GM15510 (cell line): ENCODE results near the gene MATN1.

Experiments
- POLR2A ChIP-seq: IDR thresholded peaks from 3 replicates; pipeline ENCODE4 v1.6.1; 2011; ENCODE audit warnings: borderline replicate concordance; ENCODE audit not compliant: insufficient read length; ENCODE audit errors: extremely low read depth

The MATN1 gene

DNA sequence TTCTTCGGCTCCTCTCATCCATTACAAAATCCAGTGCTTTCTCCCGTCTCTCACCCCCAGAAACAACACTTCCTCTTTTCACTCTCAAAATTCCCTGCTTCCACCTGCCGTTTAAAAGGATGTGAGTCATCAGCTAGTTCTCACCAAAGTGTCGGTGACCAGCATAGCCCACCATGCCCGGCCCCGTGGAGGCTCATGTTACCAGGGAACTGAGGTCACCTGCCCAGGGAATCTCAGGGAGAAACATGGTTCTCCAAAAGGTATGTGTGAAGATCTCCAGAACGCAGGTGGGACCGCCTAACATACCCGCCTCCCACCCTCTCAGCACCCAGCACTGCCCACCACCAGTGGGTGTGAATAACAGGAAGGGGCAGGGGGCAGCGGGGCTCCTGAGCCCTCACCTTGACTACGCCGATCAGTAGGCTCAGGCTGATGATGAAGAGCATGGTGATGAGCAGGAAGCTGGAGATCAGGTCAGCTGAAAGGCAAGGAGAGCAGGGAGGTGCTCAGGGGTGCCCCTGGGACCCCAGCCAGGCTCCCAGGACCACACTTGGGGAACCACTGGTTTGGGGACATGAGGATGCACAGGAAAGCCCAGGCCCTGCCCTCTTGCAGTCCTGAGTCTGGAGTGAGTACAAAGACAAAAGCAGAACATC is 18.0 kb upstream of the MATN1 start:
- TF ChIP-seq POLR2A, result no peak

DNA sequence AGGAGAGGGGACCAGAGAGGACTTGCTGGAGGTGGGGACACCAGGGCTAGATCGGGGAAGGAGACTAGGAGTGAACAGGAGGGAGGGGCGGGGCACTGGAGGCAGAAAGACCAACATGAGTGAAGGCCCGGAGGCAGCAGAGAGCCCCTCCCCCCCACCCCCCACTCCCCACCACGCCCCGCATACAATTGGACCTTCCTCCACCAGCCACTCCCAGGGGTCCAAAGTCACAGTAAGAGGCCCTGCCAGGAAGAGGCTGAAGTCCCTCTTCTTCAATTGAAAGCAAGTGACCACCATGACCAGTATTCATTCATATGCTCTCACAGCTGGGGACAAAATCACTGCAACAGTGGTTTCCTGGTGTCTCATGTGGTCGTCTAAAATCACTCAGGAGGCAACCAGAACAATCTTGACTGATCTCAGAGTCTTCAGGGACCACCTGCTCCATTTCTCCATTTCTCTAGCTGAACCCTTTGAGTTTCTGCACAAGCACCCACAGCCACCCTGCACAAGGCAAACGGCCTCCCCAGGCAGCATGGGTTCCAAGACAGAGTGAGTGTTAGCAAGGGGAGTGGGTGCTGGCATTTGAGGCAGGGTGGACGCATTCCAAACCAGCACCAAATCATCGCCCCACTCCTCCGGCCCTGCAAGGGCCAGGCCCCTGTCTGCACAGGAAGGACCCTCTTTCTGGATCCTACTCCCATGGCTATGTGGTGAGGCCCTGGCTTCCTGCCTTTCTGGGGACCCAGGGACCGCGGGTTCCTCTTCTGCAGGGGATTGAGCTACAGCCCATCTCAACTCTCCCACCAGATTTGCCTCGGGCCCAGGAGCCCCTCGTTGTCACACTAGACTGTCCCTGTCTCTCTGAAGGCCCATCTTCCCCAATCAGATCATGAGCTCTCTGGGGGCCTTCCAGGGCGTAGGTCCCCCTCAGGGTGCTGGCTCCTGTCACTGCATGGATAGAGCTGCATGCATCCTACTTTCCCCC is 17.2 kb upstream of the MATN1 start:
- TF ChIP-seq POLR2A, result peak; percentile 20

DNA sequence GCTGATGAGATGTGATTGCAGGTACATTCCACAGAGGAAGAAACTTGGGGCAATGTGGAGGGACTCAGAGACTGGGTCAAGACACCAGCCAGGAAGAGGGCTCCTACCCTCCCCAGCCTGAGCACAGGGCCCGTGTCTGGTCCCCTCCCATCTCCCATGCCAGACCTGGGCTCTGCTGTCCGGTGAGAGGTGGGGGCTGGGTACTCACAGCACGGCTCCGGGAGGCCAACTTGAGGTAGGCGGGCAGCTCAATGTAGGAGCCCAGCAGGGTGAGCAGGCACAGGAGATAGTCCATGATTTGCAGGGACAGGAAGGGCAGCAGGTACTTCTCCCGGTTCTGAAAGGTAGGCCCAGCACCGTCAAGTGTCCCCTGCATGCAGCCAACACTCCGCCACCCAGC is 16.2 kb upstream of the MATN1 start:
- TF ChIP-seq POLR2A, result no peak

DNA sequence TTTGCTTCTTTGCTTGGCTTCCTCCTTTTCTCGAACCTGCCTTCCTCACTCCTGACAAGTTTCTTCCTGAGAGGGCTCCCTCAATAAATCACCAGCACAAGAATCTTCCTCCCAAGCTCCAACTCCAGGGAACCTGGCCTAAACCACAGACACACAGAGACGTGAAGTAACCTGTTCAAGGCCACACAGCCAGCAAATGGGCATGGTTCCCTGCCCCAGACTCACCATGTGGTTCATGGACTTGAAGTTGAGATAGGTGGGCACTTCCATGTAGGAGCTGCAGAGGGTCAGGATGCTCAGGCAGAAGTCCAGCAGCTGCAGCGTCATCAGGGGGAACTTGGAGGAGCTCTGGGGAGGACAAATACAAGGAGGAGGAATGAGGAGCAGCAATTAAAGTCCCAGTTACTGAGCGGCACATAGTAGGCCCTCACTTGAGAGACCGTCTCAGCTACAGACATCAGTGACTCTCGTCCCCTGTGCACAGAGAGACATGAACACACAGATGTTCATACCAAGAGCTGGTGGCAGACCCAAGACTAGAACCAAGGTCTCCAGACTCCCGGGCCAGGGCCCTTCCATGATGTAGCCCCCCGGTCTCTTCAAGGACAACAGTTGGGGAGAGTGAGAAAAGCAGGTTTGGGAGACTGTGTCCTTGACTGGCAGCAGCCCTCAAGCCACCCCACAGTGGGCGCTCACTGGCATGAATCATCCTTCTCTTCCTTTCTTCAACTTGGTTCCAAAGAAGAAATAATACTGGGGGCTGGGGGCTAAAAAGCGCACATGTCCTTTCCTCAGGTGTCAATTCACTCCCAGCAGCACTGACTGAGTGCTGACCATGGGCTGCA is 15.6 kb upstream of the MATN1 start:
- peak; percentile 14 for TF ChIP-seq POLR2A

DNA sequence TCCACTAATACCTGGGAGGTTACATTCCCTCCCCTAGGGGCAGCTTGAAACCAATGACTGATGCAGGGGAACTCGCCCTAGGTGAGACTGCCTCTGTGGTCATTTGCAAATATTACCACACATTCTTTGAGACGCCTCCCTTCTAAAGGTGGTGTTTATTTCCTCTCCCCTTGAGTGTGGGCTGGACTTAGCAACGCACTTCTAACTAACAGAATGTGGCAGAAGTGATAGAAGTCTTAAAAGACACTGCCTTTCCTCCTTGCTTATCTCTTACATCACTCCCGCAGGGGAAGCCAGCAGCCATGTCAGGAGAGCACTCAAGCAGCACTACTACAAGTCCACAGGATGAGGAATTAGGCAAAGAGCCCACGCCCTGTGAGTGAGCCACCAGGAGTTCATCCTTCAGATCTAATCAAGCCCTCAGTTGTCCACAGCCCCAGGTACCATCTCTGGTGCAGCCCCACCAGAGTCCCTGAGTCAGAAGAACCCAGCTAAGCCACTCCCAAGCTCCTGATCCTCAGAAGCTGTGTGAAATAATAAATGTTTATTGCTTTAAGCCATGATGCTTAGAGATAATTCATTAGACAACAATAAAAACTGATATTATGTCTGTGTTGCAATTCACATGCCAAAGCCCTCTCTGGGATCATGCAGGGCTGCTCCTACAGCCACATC is 14.8 kb upstream of the MATN1 start:
- peak; percentile 7 for TF ChIP-seq POLR2A

DNA sequence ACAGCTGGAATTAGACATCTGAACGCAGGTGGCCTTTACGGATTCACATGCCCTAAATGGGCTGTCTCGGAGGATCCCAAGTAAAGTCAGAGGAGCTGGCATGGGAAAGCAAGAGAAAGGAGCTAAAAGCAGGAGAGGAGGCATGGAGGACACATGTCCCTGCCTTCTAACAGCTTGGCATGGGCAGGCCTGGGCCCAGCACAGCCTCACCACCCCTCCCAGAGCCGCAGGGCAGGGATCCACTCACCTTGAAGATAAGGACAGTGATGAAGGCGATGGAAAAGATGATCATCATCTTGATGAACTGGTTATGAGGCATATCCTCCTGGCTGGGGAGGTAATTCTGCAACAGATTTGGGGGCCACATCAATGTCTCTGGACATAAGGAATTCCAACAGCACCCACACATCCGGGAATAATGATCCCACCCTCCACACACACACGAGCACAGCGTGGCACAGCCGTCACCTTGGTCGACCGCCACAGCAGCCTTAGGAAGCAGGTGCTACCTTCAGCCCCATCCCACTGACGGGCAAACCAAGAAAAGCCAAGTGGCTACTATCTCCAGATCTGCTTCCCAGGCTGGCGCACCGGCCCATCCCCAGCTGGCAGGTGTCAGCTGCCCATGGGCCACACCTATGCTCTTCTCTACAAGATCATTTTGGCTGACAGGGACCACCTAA is 14.1 kb upstream of the MATN1 start:
- peak; percentile 10 for TF ChIP-seq POLR2A

DNA sequence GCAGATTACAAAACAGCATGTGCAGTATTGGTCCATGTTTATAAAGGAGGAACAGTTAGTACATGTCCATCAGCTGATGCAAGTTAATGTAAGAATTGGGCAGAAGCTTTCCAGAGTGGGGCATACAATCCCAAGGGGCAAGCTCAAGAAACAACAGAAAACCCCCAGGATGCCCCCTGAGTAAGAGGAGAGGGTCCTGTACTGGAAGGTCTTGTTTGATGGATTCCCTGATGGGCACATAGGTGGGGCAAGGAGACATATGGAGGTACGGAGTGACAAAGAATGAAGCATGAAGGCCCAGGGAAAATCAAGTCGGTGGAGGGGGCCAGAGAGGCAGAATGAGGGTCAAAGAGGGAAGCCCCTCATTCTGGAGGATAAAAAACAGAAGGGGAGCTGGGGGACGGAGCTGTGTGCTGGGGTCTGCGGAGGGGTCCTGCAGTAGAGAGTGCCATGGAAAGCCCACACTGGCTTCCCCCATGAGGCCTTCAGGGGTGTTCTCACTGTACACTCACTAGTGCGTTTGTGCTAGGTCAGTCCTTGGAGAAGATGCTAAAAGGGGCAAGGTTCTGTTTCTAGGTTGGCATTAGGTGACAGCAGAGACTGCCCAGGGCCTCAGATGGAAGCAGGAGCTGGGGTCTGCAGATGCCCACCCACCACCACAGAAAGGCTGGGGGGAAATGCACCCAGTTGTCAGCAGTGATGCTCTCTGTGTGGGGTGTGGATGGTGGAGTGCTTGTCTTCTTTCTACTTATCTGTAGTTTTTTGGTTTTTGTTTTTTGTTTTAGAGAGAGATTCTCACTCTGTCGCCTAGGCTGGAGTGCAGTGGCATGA is 12.5 kb upstream of the MATN1 start:
- TF ChIP-seq POLR2A, result no peak

DNA sequence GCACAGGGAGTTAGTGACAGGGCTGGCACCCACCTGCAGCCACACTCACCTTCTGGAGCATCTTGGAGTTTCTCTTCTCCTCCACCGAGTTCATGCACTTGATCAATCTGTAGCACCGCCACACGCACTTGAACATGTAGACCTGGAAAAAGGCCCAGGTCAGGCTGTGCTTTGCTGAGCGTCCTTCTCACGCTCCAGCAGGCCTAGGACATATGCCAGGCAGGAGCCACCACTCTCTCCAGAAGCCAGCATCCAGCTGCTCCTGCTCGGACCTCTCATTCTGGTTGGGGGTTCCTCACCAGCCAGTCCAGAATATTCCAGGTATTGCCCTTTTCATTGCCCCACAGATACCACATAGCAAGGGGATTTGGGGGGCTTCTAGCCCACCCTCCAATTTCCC is 11.7 kb upstream of the MATN1 start:
- TF ChIP-seq POLR2A, result peak; percentile 28

DNA sequence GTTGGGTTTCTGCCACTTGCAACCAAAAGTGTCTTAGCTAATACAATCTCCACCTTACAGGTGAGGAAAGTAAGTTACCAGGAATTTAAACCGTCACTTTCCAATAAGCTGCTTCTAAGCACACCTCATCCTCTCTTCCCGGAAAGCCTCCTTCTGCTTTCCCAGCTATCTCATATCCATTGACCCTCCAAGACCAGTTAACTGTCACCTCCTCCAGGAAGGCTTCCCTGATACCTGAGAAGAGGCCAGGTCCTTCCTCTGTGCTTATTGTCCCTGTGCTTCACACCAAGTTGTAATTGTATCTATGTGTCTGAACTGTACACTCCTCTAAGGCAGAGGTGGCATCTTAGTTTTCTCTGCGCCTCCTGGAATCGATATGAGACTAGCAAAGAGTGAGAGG is 11.2 kb upstream of the MATN1 start:
- TF ChIP-seq POLR2A, result no peak

DNA sequence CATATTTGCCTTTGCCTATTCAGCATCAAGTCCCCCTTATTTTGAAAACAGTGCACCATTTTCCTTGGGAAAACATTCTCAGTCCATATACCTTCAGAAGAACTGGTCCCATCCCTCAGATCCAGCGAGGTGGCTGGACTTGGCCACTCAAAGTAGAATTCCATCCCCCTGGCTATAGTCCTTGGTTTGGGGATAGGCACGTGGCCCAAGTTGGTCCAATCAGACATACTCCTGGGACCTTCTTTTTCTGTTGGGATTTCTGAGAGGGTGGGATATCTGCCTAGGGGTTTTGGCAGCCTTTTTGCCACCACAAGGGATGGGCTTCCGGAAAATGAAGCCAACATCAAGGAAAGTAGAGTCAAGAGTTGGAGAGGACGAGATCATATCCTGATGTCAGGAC is 10.7 kb upstream of the MATN1 start:
- TF ChIP-seq POLR2A, result no peak

DNA sequence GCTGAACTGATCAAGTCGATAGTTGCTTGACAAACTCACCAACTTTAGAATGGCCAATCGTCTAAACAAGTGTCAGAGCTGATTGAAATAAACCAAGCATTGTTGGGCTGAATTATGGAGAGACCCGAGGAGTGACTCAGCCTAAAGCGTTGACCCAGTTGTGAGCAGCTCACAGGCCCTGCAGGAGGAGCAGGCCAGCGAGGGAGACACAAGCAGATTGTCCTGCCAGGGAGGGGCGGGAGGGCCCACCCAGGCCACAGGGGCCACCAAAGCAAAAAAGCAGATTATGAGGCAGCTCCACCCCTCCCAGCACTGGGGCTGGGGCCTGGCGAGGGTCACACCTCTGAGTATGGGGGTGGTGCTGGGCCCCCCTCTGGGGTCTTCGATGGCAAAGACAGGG is 10.1 kb upstream of the MATN1 start:
- peak; percentile 22 for TF ChIP-seq POLR2A

DNA sequence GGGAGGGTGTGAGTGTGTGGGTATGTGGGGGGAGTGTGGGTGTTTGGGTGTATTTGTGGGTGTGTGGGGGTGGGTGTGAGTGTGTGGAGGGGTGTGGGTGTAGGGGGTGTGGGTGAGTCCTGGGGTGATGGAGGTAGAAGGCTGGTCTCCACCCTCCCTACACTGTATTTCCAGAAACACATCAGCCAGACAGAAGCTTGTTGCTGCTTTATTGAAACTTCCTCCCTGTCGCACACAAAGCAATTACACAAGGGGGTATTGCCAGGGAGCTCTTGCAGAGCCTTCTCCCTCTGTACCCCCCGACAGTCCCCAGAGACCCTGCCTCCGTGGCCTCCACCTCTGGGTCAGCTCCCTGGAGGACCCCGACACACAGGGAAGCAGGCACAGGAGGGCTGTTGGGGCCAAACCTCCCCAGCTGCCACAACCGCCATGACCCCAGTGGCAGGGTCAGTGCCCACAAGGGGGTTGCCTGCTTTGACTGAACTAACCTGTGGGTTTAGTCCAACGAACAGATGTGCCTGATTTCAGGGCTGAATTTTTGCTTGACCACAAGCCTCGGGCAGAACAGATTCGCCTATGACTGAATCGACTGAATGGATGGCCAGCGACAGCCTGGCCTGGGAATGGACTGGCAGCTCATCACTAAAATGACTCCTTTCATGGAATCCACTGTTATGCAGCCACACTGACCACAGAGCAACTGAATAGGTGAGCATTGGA is 9.1 kb upstream of the MATN1 start:
- peak; percentile 51 for TF ChIP-seq POLR2A
